ENCODE results near the gene IL9R. TPM values are rescaled to one million over a fixed set of nuclear protein-coding genes. Genes with fewer than 3 reads are reported as not detected.
"Not testable (repeated sequence)": the region's sequence is repeated elsewhere in the genome, so short reads cannot be mapped to it uniquely, and the experiment has no call there.

Gene IL9R
- total and polyA plus RNA-seq, 10 of the 15 experiments (the other 5 are each of a cell fraction or from before 2014, with no cell fraction given) = 0.47 to 5.9 (median 2.4) TPM

GRCh38 chrX:156008915-156009314, 11.4 kb downstream of the IL9R start (continued):
- TF ChIP-seq EGR1 (IDR thresholded peaks at IDR 0.05; ENCODE audit: borderline replicate concordance in 1 of 2, low read depth in 2 of 2, low read length in 2 of 2) (no peak), SMAD1 (IDR thresholded peaks at IDR 0.05; ENCODE audit: low read depth, partially characterized antibody) (peak; percentile 31), ZNF217 (IDR thresholded peaks at IDR 0.05) (no peak)

- POLR2A ChIA-PET; FAIRE-seq; ATAC-seq; intact Hi-C loops (cut with micrococcal nuclease; ENCODE audit: unreplicated experiment); H3K27ac ChIP-seq (ENCODE audit: control insufficient read depth, insufficient read depth); H3K36me3 ChIP-seq (ENCODE audit: control insufficient read depth in 2 of 2, insufficient read depth in 2 of 2, low read length in 1 of 2); H3K9ac ChIP-seq (ENCODE audit: control insufficient read depth, insufficient read depth, low read length); H3K9me3 ChIP-seq (replicated peaks; ENCODE audit: control insufficient read depth, insufficient read depth, low read length); H3K4me2 ChIP-seq (ENCODE audit: control insufficient read depth, insufficient read depth); CTCF ChIA-PET; H3K4me3 ChIP-seq; H3K27me3 ChIP-seq (replicated peaks in 1 of 2; ENCODE audit: control insufficient read depth in 2 of 2, insufficient read depth in 2 of 2, low read length in 1 of 2); BruUV-seq (replicated peaks); H4K20me1 ChIP-seq (ENCODE audit: control insufficient read depth, insufficient read depth); H3K79me2 ChIP-seq (ENCODE audit: control insufficient read depth, insufficient read depth, low read length); H3K4me1 ChIP-seq (ENCODE audit: control insufficient read depth, insufficient read depth, low read length); SMC1A ChIA-PET (ENCODE audit: uncharacterized antibody, unreplicated experiment); RAD21 ChIA-PET (ENCODE audit: unreplicated experiment); DNase-seq (ENCODE audit: low read depth, low spot score); H2AFZ ChIP-seq (ENCODE audit: control insufficient read depth, low read depth, low read length); in situ Hi-C loops (cut with MboI): not testable (repeated sequence)
- no CpG with 5 or more reads among the region's 9 CpGs for WGBS (ENCODE audit: insufficient coverage, insufficient replicate concordance, low lambda C conversion rate, missing lambda C conversion rate)
Measured at GRCh38 chrX:156009691-156010090, 12.2 kb downstream of the IL9R start.

GRCh38 chrX:156013286-156013953, 15.9 kb downstream of the IL9R start:
- ATAC-seq = peak; percentile 84
- H3K79me2 ChIP-seq (ENCODE audit: control insufficient read depth, insufficient read depth, low read length); H3K9me3 ChIP-seq (replicated peaks; ENCODE audit: control insufficient read depth, insufficient read depth, low read length); H2AFZ ChIP-seq (ENCODE audit: control insufficient read depth, low read depth, low read length); H3K4me3 ChIP-seq; intact Hi-C loops (cut with micrococcal nuclease; ENCODE audit: unreplicated experiment); FAIRE-seq; DNase-seq (ENCODE audit: low read depth, low spot score); BruUV-seq (replicated peaks); H4K20me1 ChIP-seq (ENCODE audit: control insufficient read depth, insufficient read depth); H3K9ac ChIP-seq (ENCODE audit: control insufficient read depth, insufficient read depth, low read length); POLR2A ChIA-PET; RAD21 ChIA-PET (ENCODE audit: unreplicated experiment); SMC1A ChIA-PET (ENCODE audit: uncharacterized antibody, unreplicated experiment); H3K27me3 ChIP-seq (replicated peaks in 1 of 2; ENCODE audit: control insufficient read depth in 2 of 2, insufficient read depth in 2 of 2, low read length in 1 of 2); in situ Hi-C loops (cut with MboI); H3K36me3 ChIP-seq (ENCODE audit: control insufficient read depth in 2 of 2, insufficient read depth in 2 of 2, low read length in 1 of 2); CTCF ChIA-PET; H3K4me2 ChIP-seq (ENCODE audit: control insufficient read depth, insufficient read depth); H3K4me1 ChIP-seq (ENCODE audit: control insufficient read depth, insufficient read depth, low read length); H3K27ac ChIP-seq (ENCODE audit: control insufficient read depth, insufficient read depth): not testable (repeated sequence)
- WGBS (ENCODE audit: insufficient coverage, insufficient replicate concordance, low lambda C conversion rate, missing lambda C conversion rate) = no CpG with 5 or more reads among the region's 5 CpGs

GRCh38 chrX:156019846-156020245, 22.4 kb downstream of the IL9R start:
- H3K4me3 ChIP-seq; in situ Hi-C loops (cut with MboI); H3K4me2 ChIP-seq (ENCODE audit: control insufficient read depth, insufficient read depth); CTCF ChIA-PET; SMC1A ChIA-PET (ENCODE audit: uncharacterized antibody, unreplicated experiment); DNase-seq (ENCODE audit: low read depth, low spot score); H2AFZ ChIP-seq (ENCODE audit: control insufficient read depth, low read depth, low read length); RAD21 ChIA-PET (ENCODE audit: unreplicated experiment); H3K9ac ChIP-seq (ENCODE audit: control insufficient read depth, insufficient read depth, low read length); FAIRE-seq; H4K20me1 ChIP-seq (ENCODE audit: control insufficient read depth, insufficient read depth); ATAC-seq; H3K36me3 ChIP-seq (ENCODE audit: control insufficient read depth in 2 of 2, insufficient read depth in 2 of 2, low read length in 1 of 2); BruUV-seq (replicated peaks); H3K9me3 ChIP-seq (replicated peaks; ENCODE audit: control insufficient read depth, insufficient read depth, low read length); H3K27ac ChIP-seq (ENCODE audit: control insufficient read depth, insufficient read depth); H3K79me2 ChIP-seq (ENCODE audit: control insufficient read depth, insufficient read depth, low read length); intact Hi-C loops (cut with micrococcal nuclease; ENCODE audit: unreplicated experiment); H3K4me1 ChIP-seq (ENCODE audit: control insufficient read depth, insufficient read depth, low read length); H3K27me3 ChIP-seq (replicated peaks in 1 of 2; ENCODE audit: control insufficient read depth in 2 of 2, insufficient read depth in 2 of 2, low read length in 1 of 2); POLR2A ChIA-PET: not testable (repeated sequence)
- no CpG with 5 or more reads among the region's 5 CpGs for WGBS (ENCODE audit: insufficient coverage, insufficient replicate concordance, low lambda C conversion rate, missing lambda C conversion rate)

All from GM12878 (cell line).